Measurements from ENCODE around the gene ZNF740.

GRCh38 chr12:53208435-53208834 is 27.9 kb downstream of the ZNF740 start:
- TF ChIP-seq SUZ12 (IDR thresholded peaks at IDR 0.05; ENCODE audit: extremely low read depth, insufficient read depth, insufficient read length) = no peak
- no peak for TF ChIP-seq ZNF274 (IDR thresholded peaks at IDR 0.05; ENCODE audit: low read depth, low read length)
- TF ChIP-seq YY1 (IDR thresholded peaks at IDR 0.05; ENCODE audit: insufficient read depth, insufficient read length) = no peak
